LNCaP clone FGC (cell line): Measurements from ENCODE around the gene CDS2.

Experiments used
- DNase-seq: peaks from one replicate; pipeline ENCODE4 v3.0.0-alpha.2; 2011; ENCODE audit warnings: low read depth
- H3K4me3 ChIP-seq: 2 replicates; pipeline ENCODE4 v1.5.1; 2011; ENCODE audit warnings: mild to moderate bottlenecking, low read depth, low read length, control low read depth
- CTCF ChIP-seq: IDR thresholded peaks from 2 replicates; pipeline ENCODE4 v1.5.1; 2012; ENCODE audit warnings: mild to moderate bottlenecking; ENCODE audit not compliant: control insufficient read depth, insufficient read depth; ENCODE audit errors: extremely low read depth

CDS2 gene

DNA sequence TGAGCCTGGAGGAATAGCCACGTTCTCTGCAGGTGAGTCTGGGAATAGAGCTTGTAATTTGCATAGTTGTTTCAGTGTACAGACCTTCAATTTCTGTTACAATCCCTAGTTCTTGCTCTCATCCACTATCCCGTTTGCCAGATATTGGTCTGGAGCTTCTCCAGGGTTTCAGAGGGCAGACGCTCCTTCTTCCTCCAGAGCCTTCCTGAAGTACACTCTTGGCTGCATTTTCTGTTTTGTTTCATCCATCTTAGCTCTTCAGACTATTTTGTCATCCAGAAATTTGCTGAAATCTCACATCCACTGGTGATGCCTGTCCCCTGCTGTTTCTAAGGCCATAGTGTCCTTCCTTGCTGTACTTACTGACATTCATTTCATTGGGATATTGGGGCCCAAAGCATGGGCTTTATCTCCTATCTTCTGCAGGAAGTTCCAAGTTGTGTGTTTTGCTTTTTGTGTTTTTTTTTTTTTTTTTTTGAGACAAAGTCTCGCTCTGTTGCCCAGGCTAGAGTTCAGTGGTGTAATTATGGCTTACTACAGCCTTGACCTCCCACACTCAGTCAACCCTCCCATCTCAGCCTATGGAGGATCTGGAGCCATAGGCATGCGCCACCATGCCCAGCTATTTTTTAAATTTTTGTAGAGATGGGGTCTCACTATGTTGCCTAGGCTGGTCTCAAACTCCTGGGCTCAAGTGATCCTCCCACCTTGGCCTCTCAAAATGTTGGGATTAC is 18.7 kb downstream of the CDS2 start:
- no peak overlapping the region for H3K4me3 ChIP-seq
- no peak for DNase-seq
- no peak for TF ChIP-seq CTCF

- no peak overlapping the region for H3K4me3 ChIP-seq
- no peak for DNase-seq
- TF ChIP-seq CTCF: no peak
These were observed 19.4 kb downstream of the CDS2 start for GRCh38 chr20:5146099-5146668.

- H3K4me3 ChIP-seq: no peak overlapping the region
- no peak for DNase-seq
- TF ChIP-seq CTCF: no peak
These were observed 20.2 kb downstream of the CDS2 start for GRCh38 chr20:5146871-5147592.

- TF ChIP-seq CTCF: no peak
- DNase-seq: no peak
- H3K4me3 ChIP-seq: no peak overlapping the region
These were observed 21.8 kb downstream of the CDS2 start for GRCh38 chr20:5148581-5148980.

DNA sequence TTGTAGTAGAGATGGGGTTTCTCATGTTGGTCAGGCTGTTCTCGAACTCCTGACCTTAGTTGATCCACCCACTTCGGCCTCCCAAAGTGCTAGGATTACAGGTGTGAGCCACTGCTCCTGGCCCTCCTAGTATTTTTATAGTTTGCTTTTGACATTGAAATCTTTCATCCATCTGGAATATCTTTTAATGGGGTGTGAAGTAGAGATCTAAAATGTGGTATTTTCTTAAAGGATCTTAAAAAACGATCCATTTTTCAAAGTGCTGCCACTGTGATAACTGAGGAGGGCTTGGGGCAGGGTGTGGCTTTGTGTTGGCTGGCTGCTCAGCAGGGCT is 23.1 kb downstream of the CDS2 start:
- DNase-seq: no peak
- no peak for TF ChIP-seq CTCF
- no peak overlapping the region for H3K4me3 ChIP-seq

GRCh38 chr20:5150226-5151076 is 23.6 kb downstream of the CDS2 start:
- H3K4me3 ChIP-seq: no peak overlapping the region
- no peak for DNase-seq
- TF ChIP-seq CTCF: no peak
